Measurements from ENCODE around the gene KLHL29.

DNA sequence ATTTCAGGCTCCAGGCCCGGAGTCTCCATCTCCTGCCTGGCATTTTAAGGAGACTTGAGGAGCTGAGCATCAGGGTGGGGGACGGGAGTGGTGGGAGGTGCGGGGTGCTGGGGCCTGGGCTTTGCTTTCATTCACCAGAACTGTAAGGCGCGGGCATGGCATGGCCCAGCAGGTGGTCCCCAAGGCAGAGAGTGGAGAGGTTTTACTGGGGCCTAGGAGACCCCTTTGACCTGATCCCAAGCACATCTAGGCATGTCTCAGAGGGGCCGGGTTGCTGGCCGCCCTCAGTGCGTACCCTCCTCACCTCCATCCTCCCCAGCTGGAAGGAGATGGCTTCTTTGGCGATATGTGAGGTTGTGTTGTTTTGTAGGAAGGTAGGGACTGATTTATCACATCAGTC, 172.5 kb downstream of the KLHL29 start:
- TF ChIP-seq CTCF (conservative IDR thresholded peaks at IDR 0.05; ENCODE audit: low read length) (no peak), EZH2phosphoT487 (IDR thresholded peaks at IDR 0.05; ENCODE audit: borderline replicate concordance, low read depth, low read length) (no peak)

Data from OCI-LY7 (cell line).